GM18507 (cell line): ENCODE results near the gene TOP1.

Experiments used
- DNase-seq: peaks from one replicate; pipeline ENCODE4 v3.0.0; 2011; ENCODE audit warnings: low read depth; ENCODE audit not compliant: insufficient read length; ENCODE audit errors: extremely low spot score
- FAIRE-seq: peaks from 2 replicates; lab custom pipeline; 2011; peaks lifted over from hg19 to GRCh38; lab: Jason Lieb, UNC

The TOP1 gene

DNA sequence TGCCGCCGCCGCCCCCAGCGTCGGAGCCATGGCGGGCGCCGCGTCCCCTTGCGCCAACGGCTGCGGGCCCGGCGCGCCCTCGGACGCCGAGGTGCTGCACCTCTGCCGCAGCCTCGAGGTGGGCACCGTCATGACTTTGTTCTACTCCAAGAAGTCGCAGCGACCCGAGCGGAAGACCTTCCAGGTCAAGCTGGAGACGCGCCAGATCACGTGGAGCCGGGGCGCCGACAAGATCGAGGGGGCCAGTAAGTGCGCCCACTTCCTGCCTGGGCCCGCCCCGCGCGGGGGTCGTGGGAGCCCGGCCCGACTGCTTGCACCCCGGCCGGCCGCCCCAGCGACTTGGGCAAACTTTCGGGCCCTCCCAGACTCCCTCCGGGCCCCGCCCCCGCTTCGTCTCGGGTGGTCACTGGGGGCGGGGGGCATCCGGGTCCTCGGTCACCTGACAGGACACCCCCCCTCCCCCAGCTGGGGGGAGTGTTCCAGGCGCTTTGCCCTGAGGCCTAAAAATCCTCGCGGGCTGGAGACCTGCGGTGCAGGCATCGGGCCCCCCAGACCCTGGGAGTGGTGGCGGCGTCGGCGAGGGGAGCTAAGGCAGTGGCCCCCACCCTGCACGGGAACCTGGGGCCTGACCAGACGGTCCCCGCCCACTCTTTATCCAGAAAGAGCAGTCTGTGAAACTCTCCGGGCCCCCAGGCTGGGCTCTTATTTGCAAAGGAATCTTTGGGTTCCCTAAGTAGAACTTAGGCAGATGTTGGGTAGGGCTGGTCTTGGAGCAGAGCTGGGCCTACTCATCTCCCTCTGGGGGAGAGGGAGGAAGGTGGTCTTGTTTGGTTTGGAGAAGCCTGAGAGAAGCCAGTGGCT lies 109.2 kb downstream of the TOP1 start:
- FAIRE-seq (no peak), DNase-seq (no peak)

GRCh38 chr20:41138475-41139226 lies 110.0 kb downstream of the TOP1 start:
- DNase-seq (no peak), FAIRE-seq (no peak)

GRCh38 chr20:41139227-41140093 lies 110.8 kb downstream of the TOP1 start:
- no peak for FAIRE-seq
- no peak for DNase-seq

DNA sequence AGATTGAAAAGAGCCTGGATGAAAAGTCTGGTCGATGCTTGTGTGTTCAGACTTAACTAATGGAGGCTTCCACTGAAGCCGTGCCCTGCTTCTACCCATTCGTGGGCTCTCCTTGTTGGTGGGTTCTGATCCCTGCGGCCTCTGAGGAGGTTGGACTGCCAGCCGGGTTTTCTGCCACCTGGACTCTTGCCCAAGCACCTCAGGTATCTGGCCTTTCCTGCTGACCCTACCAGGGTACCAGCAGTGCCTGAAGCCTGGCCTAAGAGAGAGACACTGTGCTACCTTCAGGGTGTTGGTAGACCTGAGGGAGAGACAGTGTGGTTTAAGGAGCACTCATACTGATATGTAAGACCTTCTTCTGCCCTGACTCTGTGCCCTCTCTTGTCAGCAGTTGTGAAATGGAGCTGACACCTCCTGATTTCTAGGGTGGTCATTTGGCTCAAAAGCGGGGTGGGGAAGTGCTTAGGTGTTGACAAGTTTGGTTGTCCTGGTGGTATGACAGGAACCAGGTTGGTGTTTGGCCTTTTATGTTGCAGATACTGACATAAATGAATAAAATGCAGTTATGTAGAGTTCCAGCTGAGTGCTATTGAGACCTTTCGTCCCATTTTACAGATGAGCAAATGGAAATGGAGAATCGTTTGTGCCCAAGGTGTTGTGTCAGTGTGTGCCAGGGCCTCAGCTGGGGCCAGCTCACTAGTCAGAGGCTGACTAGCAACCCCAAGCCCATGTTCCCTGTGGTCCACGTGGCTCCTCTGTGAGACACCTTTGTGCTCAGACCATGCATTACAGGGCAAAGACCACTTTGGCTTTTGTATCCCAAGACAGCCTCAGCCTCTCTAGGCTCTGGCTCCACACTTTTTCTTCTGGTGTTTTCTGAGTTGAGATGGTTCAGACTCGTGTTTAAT lies 111.9 kb downstream of the TOP1 start:
- FAIRE-seq (no peak), DNase-seq (no peak)

- FAIRE-seq: no peak
- DNase-seq: no peak
Measured at GRCh38 chr20:41141153-41141815, 112.7 kb downstream of the TOP1 start.

- FAIRE-seq (no peak), DNase-seq (no peak)
Measured at GRCh38 chr20:41142245-41142644, 113.6 kb downstream of the TOP1 start.

DNA sequence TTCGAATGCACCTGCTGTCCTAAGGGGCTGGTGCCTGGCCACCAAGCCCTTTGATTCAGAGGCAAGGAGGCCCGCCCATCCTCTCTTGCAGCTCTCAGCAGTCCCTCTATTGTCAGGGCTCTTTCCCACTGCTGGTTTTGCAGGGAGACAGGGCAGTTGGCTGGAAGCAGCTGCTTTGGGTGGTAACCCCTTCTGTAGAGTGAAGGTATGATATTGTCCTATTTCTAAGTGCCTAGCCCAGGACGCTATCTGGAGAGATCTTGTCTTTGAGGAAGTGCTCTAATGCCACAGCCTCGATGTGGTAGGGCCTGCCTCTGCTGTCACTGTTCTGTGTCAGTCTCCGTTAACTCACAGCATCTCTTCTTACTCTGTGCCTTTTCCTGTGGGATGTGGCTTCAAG lies 114.3 kb downstream of the TOP1 start:
- FAIRE-seq: no peak
- DNase-seq: no peak

- DNase-seq (no peak), FAIRE-seq (no peak)
Measured at GRCh38 chr20:41143354-41143753, 114.7 kb downstream of the TOP1 start.

DNA sequence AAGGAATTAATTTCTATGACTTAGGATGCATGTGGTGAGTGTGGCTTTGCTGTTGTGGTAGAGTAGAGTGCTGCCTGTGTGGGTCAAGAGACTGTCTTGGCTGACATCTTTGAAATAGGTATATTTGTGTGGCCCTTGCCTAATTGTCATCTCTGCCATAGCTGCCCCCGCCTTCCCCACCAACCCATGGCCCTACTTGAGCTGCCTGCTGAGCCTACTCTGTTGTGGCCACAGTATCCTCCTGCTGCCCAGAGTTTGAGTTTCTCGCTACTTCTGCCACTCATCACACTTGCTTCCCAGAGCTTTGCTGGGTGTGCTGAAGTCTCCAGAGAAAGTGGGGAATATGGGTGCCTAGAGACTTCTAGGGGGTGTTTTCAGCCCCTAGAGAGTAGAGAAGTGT lies 116.7 kb downstream of the TOP1 start:
- FAIRE-seq: no peak
- no peak for DNase-seq

- FAIRE-seq (no peak), DNase-seq (no peak)
Measured at GRCh38 chr20:41145821-41146620, 117.4 kb downstream of the TOP1 start.

DNA sequence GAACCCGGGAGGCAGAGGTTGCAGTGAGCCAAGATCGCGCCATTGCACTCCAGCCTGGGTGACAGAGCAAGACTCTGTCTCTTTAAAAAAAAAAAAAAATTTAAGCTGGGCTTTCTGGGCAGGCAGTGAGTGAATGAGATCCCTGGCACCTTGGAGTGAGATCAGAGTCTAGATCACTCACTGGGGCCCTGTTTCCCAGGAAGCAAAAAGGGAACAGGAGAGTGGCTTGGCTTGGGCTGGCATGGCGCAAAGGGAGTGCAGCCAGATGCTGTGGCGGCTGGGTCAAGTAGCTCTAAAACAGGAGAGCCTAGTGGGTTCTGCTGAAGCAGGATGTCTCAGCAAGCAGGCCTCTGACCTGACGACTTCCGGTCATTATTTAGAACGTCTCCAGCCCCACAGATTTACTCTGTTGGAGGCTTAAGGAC lies 119.2 kb downstream of the TOP1 start:
- DNase-seq (no peak), FAIRE-seq (no peak)

GRCh38 chr20:41148942-41149341 lies 120.3 kb downstream of the TOP1 start:
- no peak for DNase-seq
- FAIRE-seq: no peak

DNA sequence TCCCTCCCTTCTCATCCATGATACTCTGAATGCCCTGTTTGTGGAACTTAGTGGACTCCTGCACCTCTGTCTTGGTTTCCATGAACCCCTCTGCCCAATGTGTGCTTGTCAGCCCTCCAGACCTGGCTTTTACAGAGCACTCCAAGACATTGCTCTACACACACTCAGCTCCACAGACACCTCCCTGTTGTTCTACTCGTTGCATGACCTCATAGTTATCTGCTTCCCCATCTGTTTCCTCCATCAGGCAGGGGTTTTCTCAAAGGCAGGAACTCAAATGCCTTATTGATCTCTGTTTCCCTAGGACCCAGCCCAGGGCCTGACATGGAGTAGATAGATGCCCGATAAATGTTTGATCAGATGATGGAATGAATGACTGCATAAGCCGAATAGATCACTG lies 122.0 kb downstream of the TOP1 start:
- FAIRE-seq (peak; percentile 5), DNase-seq (no peak)

DNA sequence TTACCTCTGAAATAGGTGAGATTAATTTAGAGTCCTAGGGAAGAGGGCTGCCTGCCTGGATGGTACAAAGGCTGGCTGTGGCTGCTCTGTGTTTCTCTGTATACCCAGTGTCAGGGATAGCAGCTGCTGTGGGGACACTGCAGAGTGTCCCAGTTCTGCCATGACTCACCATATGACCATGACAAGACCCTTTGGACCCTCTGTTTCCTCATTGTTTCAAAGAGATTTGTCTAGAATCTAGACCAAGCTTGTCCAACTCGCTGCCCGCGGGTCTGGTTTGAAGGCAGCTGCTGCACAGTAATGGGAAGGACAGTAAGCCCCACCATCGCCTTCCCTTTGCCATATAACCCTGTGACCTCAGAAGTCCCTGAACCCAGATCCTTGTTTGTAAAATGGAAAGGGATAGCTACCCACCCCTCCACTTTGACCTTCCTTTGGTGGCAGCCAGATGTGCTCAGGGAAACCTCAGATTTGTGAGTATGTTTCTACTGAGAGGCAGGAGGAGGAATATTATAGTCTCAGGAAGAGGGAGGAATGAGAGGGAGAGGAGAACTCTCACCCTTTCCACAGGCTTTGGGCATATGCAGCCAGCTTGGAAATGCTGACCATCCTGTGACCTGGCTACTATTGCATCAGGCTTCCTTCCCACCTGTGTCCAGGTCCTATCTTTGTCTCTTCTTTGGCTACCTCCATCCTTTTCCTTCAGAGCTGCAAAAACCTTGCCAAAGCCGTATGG lies 122.7 kb downstream of the TOP1 start:
- DNase-seq (no peak), FAIRE-seq (no peak)

- FAIRE-seq: no peak
- no peak for DNase-seq
Measured at GRCh38 chr20:41152108-41152757, 123.6 kb downstream of the TOP1 start.

GRCh38 chr20:41154436-41155176 lies 126.0 kb downstream of the TOP1 start:
- FAIRE-seq: no peak
- no peak for DNase-seq
